Calu3 (cell line): ENCODE results near the gene SP6. TPM values are rescaled to one million over a fixed set of nuclear protein-coding genes. Genes with fewer than 3 reads are reported as not detected.

ENCODE experiments used
- BruUV-seq: library from RNA; stranded (reverse); fragments of 400-500 nt; replicated peaks from 2 replicates; lab custom pipeline; 2021; lab: Mats Ljungman, UMichigan
- CTCF ChIA-PET: fragments of 300-600 bp; sonication (Branson Sonifier 250); formaldehyde crosslinking; loops from one replicate; lab custom pipeline; 2022; ENCODE audit warnings: antibody characterized with exemption; lab: Charles Lee
- DNase-seq: peaks from one replicate; pipeline ENCODE4 v3.0.0; 2022
- H3K27ac Mint-ChIP-seq: one replicate; pipeline ENCODE4 v1.8.0; 2022; ENCODE audit warnings: mixed read lengths; ENCODE audit not compliant: unreplicated experiment
- H3K27me3 Mint-ChIP-seq: one replicate; pipeline ENCODE4 v1.8.0; 2022; ENCODE audit warnings: mixed read lengths; ENCODE audit not compliant: unreplicated experiment
- H3K36me3 Mint-ChIP-seq: one replicate; pipeline ENCODE4 v1.8.0; 2022; ENCODE audit warnings: mild to moderate bottlenecking, moderate library complexity, mixed read lengths; ENCODE audit not compliant: insufficient read depth, unreplicated experiment
- H3K4me1 Mint-ChIP-seq: one replicate; pipeline ENCODE4 v1.8.0; 2022; ENCODE audit warnings: mild to moderate bottlenecking, low read depth, mixed read lengths; ENCODE audit not compliant: unreplicated experiment
- H3K4me3 Mint-ChIP-seq: one replicate; pipeline ENCODE4 v1.8.0; 2022; ENCODE audit warnings: mild to moderate bottlenecking, low read depth, moderate library complexity, mixed read lengths; ENCODE audit not compliant: unreplicated experiment
- H3K9me3 Mint-ChIP-seq: one replicate; pipeline ENCODE4 v1.8.0; 2022; ENCODE audit warnings: low read depth, mixed read lengths; ENCODE audit not compliant: unreplicated experiment
- CTCF ChIP-seq: fragments of 200-600 bp; IDR thresholded peaks from one replicate; pipeline ENCODE4 v1.8.0; 2022; ENCODE audit warnings: antibody characterized with exemption; ENCODE audit not compliant: unreplicated experiment
- intact Hi-C: fragments of 100-400 bp; cut with micrococcal nuclease; formaldehyde crosslinking; loops from one replicate; pipeline ENCODE4 v1.10.0; 2022; ENCODE audit not compliant: unreplicated experiment
- total RNA-seq: library from RNA; stranded (reverse); gene quantifications from 2 replicates; pipeline ENCODE4 v1.2.3, GENCODE V29; 2022

Gene SP6
- total RNA-seq, 1 experiment from 2014 or later, result 1.1 TPM

- no peak for TF ChIP-seq CTCF
- peaks cover 2% of the 10 kb centered on the region for H3K9me3 Mint-ChIP-seq
- H3K4me1 Mint-ChIP-seq, result peaks cover 12% of the 10 kb centered on the region
- no peaks in the 10 kb centered on the region for H3K36me3 Mint-ChIP-seq
- H3K27me3 Mint-ChIP-seq, result peaks cover 65% of the 10 kb centered on the region
- no TSS peak for BruUV-seq
- H3K27ac Mint-ChIP-seq, result no peak overlapping the region
- intact Hi-C loops, result no loop called here
- H3K4me3 Mint-ChIP-seq, result no peak overlapping the region
- CTCF ChIA-PET, result no interaction called here
- DNase-seq, result no peak
Measured at GRCh38 chr17:47864791-47865216, 13.8 kb upstream of the SP6 start.

- H3K27me3 Mint-ChIP-seq, result peaks cover 65% of the 10 kb centered on the region
- no peak for TF ChIP-seq CTCF
- no peaks in the 10 kb centered on the region for H3K36me3 Mint-ChIP-seq
- peaks cover 2% of the 10 kb centered on the region for H3K9me3 Mint-ChIP-seq
- intact Hi-C loops, result no loop called here
- CTCF ChIA-PET, result interaction anchor here (0.7 to 1.5 kb wide), 5 partner anchors 9 to 1803 kb away, joined by 3 to 7 read pairs (median 5); partner anchors contain the start of gene SP6
- no peak for DNase-seq
- BruUV-seq, result no TSS peak
- peaks cover 12% of the 10 kb centered on the region for H3K4me1 Mint-ChIP-seq
- H3K4me3 Mint-ChIP-seq, result no peak overlapping the region
- H3K27ac Mint-ChIP-seq, result no peak overlapping the region
Measured at GRCh38 chr17:47862621-47863440, 11.9 kb upstream of the SP6 start.

- BruUV-seq, result no TSS peak
- Mint-ChIP-seq H3K4me3 (no peak overlapping the region), H3K9me3 (peaks cover 2% of the 10 kb centered on the region), H3K36me3 (no peaks in the 10 kb centered on the region), H3K4me1 (peaks cover 12% of the 10 kb centered on the region), H3K27ac (no peak overlapping the region), H3K27me3 (peaks cover 65% of the 10 kb centered on the region)
- no peak for TF ChIP-seq CTCF
- intact Hi-C loops, result no loop called here
- CTCF ChIA-PET, result interaction anchor here (1.0 to 1.1 kb wide), 2 partner anchors 10 to 13 kb away, joined by 3 to 4 read pairs; no protein-coding TSS in a partner anchor
- no peak for DNase-seq
Measured at GRCh38 chr17:47860386-47860785, 9.4 kb upstream of the SP6 start.

- no TSS peak for BruUV-seq
- CTCF ChIA-PET, result interaction anchor here (0.6 to 1.1 kb wide), 5 partner anchors 11 to 1139 kb away, joined by 3 to 4 read pairs (median 4); partner anchors contain the start of gene IGF2BP1
- H3K27ac Mint-ChIP-seq, result no peak overlapping the region
Measured at GRCh38 chr17:47857551-47858455, 6.8 kb upstream of the SP6 start.

More at GRCh38 chr17:47857551-47858455, 6.8 kb upstream of the SP6 start:
- no peak overlapping the region for H3K4me3 Mint-ChIP-seq
- peaks cover 80% of the 10 kb centered on the region for H3K27me3 Mint-ChIP-seq
- H3K9me3 Mint-ChIP-seq, result no peaks in the 10 kb centered on the region
- H3K36me3 Mint-ChIP-seq, result no peaks in the 10 kb centered on the region
- peaks cover 5% of the 10 kb centered on the region for H3K4me1 Mint-ChIP-seq
- TF ChIP-seq CTCF, result no peak
- intact Hi-C loops, result no loop called here
- no peak for DNase-seq
